HG03064 (cell line): ENCODE data around the gene MAP3K13.
A peak's percentile ranks its signal among the peaks of the same experiment; 100 is the strongest.
"Not testable (repeated sequence)": the region's sequence is repeated elsewhere in the genome, so short reads cannot be mapped to it uniquely, and the experiment has no call there.

Experiments
- ATAC-seq: cut with Tn5 transposase; IDR thresholded peaks from one replicate; pipeline ENCODE4 v1.9.1; 2021; ENCODE audit warnings: low read depth; ENCODE audit not compliant: unreplicated experiment

Gene MAP3K13

GRCh38 chr3:185387646-185388045, 24.7 kb downstream of the MAP3K13 start:
- no peak for ATAC-seq

DNA sequence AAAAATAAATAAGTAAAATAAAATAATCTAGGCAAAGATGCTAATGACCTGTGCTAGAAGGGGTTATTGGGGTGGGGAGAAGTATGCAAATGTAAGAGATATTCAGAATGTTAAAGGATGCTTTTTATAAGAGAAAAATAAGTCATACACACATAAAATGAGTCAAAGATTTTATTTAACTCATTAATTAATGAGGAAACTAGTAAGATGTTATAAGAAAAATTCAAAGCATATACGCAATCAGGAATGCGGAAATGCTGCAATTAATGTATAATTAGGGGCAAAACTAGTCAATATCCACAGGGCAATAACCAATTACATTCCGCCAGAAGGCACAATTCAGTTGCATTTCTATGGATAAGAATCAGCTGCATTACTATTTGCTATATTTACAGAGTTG, 30.1 kb downstream of the MAP3K13 start:
- no peak for ATAC-seq

- ATAC-seq = no peak
Observed at GRCh38 chr3:185397676-185398075, 34.7 kb downstream of the MAP3K13 start.

DNA sequence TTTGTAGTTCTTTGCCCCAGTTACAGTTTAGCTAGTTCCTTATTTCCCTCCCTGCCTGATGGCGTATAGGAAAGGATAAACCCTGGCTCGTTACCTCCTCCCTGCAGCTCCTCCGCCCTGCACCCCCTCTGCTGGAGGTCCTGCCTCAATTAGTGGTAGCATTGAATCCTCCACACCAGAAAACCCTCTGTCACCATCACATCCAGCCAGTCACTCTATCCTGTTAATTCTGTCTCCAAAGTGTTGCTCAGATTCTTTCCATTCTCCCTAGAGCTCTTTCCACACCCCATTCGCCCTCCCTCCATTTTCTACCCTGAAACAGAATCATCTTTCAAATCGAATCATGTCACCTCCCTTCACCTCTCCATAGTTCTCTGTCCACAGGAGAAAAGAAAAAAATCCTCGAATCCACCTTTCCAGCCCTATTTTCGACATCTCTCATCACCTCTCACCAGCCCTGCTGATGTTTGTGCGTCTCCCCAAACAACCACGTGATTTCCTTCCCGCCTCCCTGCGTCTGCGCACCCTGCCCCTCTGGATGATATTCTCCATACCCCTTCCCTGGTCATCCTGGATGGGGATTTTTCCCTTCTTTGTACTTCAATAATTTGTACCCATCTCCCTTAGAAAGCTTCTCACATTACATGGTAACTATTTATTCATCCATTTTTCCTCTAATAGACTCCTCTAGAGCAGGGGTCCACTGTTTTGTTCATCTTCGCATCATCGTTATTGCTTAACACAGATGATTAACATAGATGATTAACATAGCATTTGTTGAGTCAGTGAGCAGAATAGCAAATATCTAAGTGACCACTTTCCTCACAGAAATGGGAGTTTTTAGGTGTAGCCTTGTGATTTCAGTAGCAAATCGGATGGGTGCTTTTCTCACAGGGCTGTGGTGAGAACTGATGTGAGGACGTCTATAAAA, 37.1 kb downstream of the MAP3K13 start:
- ATAC-seq = no peak

DNA sequence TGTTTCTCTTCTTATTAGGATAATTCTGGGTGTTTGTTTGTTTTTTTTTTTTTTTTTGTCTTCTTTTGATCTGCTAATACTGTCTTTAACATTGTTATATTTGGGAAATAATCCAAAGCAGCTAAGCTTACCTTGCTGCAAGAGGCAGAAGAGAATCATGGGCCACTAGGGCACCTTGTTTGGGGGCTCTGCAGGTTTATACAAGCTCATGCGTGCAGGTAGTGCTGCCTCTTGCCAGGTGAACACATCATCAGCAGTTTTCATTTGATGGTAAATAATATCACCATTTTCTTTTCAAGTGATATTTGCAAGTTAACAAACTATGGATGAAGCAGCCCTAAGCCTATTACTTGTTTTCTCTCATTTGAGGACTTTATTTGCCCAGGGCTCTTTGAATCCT, 37.9 kb downstream of the MAP3K13 start:
- no peak for ATAC-seq

- no peak for ATAC-seq
Observed at GRCh38 chr3:185401319-185401955, 38.5 kb downstream of the MAP3K13 start.

GRCh38 chr3:185402561-185402960, 39.6 kb downstream of the MAP3K13 start:
- no peak for ATAC-seq

DNA sequence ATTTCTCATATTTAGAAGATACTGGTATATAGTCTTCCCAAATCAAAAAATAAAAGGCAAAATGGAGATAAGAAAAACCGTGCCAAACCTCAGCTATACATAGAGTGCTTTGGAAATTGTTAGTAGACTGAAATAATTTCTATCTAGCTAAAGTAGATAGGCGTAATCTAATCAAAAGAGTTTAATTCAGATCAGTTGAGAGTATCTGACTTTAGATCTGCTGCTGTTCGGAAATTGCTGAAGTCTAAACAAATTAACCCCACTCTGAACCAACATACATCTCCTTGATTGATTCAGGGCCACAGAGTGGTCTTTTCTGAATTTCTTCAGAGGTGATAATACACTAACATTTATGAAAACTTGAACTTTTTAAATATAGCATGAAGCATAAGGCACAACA, 40.1 kb downstream of the MAP3K13 start:
- ATAC-seq = no peak

DNA sequence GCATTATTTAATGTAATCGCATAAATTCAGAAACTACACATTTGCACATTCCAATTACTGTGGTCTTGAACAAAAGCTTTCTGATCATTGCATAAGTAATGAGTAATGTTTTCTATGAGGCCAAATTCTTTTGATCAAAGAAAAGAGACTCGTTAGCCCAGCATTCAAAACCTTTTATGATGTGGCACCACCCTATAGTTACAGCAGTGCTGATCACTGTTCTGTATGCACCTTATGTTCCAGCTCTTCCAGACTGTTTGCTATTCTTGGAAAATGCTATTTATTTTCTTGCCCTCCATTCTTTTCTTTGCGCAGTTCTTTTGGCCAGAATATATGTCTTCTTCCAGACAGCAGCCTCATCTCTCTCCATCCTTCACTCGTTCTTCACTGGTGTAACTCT, 42.3 kb downstream of the MAP3K13 start:
- ATAC-seq = no peak

DNA sequence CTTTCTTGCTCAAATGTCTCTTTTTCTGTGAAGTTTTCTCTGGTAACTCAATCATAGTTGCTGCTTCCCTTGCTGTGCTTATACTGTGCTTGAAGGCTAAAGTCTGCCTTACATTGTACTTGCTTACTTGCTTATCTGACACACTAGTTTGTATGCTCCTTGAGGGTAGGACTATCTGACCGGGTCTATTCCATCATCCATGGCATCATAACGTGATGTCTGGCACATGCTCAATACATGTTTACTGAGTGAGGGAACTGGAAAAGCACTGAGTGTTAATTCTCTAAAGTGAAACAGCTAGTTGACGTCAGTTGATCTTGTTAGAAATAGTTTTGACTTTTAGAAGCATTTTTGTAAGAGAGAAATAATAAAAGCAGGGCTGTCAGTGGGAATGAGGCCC, 42.7 kb downstream of the MAP3K13 start:
- no peak for ATAC-seq

DNA sequence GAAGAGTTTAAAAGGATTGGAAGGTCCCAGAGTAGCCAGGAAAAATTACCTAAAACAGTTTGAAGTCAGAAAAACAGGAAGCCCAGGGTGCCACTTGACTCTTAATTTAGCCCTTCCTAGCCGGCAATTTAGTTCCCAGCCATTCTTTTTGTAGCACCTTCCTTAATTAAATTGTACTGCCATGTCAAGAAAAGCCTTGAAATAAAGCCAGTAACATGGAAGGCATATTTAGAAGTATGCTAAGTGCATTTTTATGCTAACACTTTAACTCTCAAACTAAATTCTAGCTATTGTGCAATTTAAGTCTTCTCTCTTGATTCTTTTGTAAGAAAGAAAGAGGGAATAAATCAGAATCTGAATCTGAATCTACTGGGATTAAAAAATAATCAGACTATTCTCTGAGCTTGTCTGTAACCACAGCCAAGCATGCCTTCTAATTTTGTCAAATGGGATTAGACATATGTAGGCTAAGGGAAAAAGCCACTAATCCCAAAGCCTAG, 43.2 kb downstream of the MAP3K13 start:
- no peak for ATAC-seq

GRCh38 chr3:185409957-185410356, 47.0 kb downstream of the MAP3K13 start:
- ATAC-seq = no peak

DNA sequence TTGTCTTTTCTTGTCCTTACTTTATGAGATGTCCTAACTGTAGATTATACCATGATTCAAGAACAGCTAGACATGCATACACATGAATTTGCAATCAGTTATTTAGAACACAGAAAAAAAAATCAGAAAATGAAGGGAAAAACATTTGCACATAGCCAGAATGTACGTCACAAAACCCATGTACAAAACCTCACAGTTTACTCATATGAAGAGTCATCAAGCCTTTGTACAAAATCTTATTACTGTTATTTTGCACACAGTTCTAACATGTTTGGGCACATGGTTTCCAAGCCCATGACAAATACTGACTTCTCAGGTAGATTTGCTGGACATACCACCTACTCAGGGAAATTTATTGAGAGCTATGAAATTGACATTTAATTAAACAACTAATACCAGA, 48.2 kb downstream of the MAP3K13 start:
- ATAC-seq = no peak

DNA sequence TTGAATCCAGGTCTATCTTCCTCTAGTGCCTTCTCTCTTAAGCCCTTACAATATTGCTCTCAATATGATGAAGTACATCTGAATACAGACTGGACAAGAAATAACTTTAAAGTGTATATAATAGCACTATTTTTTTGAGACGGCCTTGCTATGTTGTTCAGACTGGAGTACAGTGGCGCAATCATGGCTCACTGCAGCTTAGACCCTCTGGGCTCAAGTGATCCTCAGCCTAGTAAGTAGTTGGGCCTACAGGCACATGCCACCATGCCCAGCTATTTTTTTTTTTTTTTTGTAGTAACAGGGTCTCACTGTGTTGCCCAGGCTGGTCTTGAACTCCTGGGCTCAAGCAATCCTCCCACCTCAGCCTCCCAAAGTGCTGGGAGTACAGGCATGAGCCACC, 53.6 kb downstream of the MAP3K13 start:
- no peak for ATAC-seq

- not testable (repeated sequence) for ATAC-seq
Observed at GRCh38 chr3:185418561-185418977, 55.6 kb downstream of the MAP3K13 start.

DNA sequence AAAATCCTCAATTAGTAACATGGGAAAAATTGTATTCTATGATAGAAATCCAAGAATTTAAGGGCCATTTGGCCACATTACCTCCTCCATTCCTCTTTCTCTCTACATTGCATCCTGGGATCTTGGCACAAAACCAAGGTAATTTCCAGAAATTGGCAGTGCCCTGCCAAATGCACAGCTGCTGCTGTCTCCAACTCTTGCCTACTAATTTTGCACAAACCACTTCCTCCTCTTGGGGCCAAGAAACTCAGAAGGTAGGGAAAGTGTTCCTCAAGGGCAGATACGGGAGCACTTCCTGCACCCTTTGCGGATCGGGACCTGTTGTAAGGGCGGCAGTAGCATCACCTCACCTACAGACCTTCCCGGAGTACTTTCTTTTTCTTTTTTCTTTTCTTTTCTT, 57.8 kb downstream of the MAP3K13 start:
- no peak for ATAC-seq

DNA sequence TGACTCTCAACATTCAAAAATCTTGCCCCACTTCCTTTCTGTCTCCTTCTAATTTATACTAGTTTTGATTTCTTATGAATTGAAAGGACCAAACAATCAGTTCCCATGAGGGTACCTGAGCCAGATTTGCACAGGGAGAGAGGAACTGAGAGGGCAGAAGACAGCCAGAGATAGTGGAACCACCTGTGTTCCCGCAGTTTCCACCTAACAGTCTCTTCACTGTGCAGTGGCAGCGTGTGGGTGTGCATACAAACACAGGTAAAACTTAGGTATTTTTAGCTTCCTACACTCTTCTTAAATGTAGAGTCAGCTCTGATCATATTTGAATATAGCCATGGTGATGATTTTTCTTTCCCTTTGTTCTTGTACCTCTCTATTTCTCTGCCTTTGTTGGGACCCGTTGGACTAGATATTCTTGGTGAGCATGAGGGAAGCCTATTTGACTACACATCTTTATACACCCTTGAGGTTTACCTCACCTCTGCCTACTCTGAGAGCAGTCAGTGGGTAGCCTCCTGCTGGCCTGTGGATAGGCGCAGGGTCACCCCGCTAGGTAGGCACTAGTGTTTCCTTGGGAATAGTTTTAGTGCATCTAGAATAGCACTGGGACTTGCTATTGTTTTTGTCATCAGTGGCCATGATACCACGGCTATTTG, 58.8 kb downstream of the MAP3K13 start:
- ATAC-seq = peak; percentile 59

- no peak for ATAC-seq
Observed at GRCh38 chr3:185422677-185423076, 59.7 kb downstream of the MAP3K13 start.

DNA sequence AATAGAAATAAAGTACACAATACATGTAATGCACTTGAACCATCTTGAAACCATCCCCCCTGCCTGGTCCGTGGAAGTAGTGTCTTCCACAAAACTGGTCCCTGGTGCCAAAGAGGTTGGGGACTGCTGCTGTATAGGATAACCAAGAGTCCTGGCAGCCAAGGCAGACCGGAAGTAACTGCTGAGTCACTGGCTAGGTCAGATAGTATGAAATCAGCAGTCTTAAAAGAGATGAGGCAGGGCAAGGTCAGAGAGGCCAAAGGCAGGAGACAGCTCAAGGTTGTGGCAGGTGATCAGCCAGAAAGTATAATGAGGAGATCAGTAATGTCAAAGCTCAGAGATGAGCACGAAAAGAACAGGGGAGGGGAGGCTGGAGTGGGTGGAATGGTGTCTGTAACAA, 60.2 kb downstream of the MAP3K13 start:
- no peak for ATAC-seq

DNA sequence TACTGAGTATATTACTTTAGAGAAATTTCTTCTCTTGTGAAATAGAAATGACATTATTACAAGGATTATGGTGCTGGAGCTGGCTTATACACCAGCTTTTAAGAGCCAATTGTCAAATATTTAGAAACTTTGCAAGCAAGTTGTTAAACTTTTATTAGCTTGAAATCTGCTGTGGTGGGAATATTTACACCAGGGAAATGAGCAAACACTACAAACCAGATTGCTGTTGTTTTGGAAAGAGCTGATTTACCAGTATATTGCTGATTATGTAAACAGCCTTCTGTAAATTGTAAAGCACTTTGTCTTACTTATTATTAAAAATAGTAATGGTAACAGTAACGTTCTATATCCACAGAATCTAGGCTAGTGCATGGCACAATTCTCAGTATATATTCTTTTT, 61.5 kb downstream of the MAP3K13 start:
- no peak for ATAC-seq

DNA sequence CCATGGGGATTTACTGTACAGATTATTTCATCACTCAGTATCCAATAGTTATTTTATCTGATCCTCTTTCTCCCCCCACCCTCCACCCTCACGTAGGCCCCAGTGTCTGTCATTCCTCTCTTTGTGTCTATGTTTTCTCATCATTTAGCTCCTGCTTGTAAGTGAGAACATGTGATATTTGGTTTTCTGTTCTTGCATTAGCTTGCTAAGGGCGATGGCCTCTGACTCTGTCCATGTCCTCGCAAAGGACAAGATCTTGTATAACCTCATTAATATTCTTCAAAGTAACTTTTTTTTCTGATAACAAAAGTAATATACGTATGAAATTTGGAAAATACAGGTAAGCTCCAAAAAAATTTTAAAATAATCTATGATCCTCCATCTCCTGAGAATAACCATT, 67.4 kb downstream of the MAP3K13 start:
- ATAC-seq = no peak
